IMR-90 (cell line): Measurements from ENCODE around the gene ATP5F1D. TPM values are rescaled to one million over a fixed set of nuclear protein-coding genes. Genes with fewer than 3 reads are reported as not detected.
A peak's percentile ranks its signal among the peaks of the same experiment; 100 is the strongest.

Source experiments
- ATAC-seq: fragments of 200-7000 bp; cut with Tn5 transposase; 2 replicates; pipeline ENCODE4 v1.9.1; 2020; ENCODE audit warnings: low read depth, mild to moderate bottlenecking, moderate library complexity
- BruUV-seq: library from RNA; stranded (reverse); fragments of 400-500 nt; replicated peaks from 2 replicates; lab custom pipeline; 2021; lab: Mats Ljungman, UMichigan
- CTCF ChIA-PET: fragments of 300-600 bp; formaldehyde crosslinking; extraction: SDS; loops from one replicate; lab custom pipeline; 2021; ENCODE audit warnings: antibody characterized with exemption; lab: Yijun Ruan, JAX
- POLR2A ChIA-PET: fragments of 300-600 bp; sonication (Branson Sonifier 250); formaldehyde crosslinking; loops from one replicate; lab custom pipeline; 2022; ENCODE audit warnings: antibody characterized with exemption; ENCODE audit not compliant: unreplicated experiment; lab: Charles Lee
- DNase-seq: peaks from one replicate; pipeline ENCODE4 v3.0.0; 2013
- H2AFZ ChIP-seq: replicated peaks from 2 replicates; pipeline ENCODE3; 2013; ENCODE audit warnings: low read length, mild to moderate bottlenecking; ENCODE audit not compliant: poor library complexity
- H2AK5ac ChIP-seq: 2 replicates; pipeline ENCODE4 v1.6.1; 2013; ENCODE audit warnings: low read depth, low read length, inconsistent platforms
- H2AK9ac ChIP-seq: replicated peaks from 2 replicates; pipeline ENCODE3; 2013; ENCODE audit warnings: mild to moderate bottlenecking, low read depth, low read length, moderate library complexity; ENCODE audit not compliant: poor library complexity
- H2BK120ac ChIP-seq: 2 replicates; pipeline ENCODE4 v1.6.1; 2013; ENCODE audit warnings: low read depth, low read length, inconsistent platforms
- H2BK15ac ChIP-seq: 3 replicates; pipeline ENCODE4 v1.6.1; 2013; ENCODE audit warnings: low read depth, low read length, inconsistent platforms
- H2BK20ac ChIP-seq: 2 replicates; pipeline ENCODE4 v1.6.1; 2013; ENCODE audit warnings: low read depth, mild to moderate bottlenecking, inconsistent platforms, low read length, moderate library complexity
- H2BK5ac ChIP-seq: 2 replicates; pipeline ENCODE4 v1.6.1; 2013; ENCODE audit warnings: mild to moderate bottlenecking, low read depth, low read length, inconsistent platforms; ENCODE audit not compliant: poor library complexity, severe bottlenecking
- H3K14ac ChIP-seq: replicated peaks from 2 replicates; pipeline ENCODE4 v1.6.1; 2013; ENCODE audit warnings: low read depth, low read length, inconsistent platforms
- H3K18ac ChIP-seq: 2 replicates; pipeline ENCODE4 v1.6.1; 2013; ENCODE audit warnings: low read depth, low read length, control low read depth
- H3K23ac ChIP-seq: 2 replicates; pipeline ENCODE4 v1.6.1; 2013; ENCODE audit warnings: low read depth, low read length, inconsistent platforms
- H3K27ac ChIP-seq: 2 replicates; pipeline ENCODE4 v1.5.1; 2013; ENCODE audit warnings: mild to moderate bottlenecking, control low read depth, low read length; ENCODE audit not compliant: insufficient read depth
- H3K27me3 ChIP-seq: 2 replicates; pipeline ENCODE4 v1.6.1; 2013; ENCODE audit warnings: low read length; ENCODE audit not compliant: control insufficient read depth, insufficient read depth
- H3K36me3 ChIP-seq: 2 replicates; pipeline ENCODE4 v1.6.1; 2013; ENCODE audit warnings: low read length, mixed read lengths; ENCODE audit not compliant: control insufficient read depth, insufficient read depth
- H3K4ac ChIP-seq: 2 replicates; pipeline ENCODE4 v1.6.1; 2013; ENCODE audit warnings: low read depth, low read length, inconsistent platforms
- H3K4me1 ChIP-seq: 2 replicates; pipeline ENCODE4 v1.6.1; 2013; ENCODE audit warnings: low read length, mixed read lengths; ENCODE audit not compliant: control insufficient read depth, insufficient read depth
- H3K4me2 ChIP-seq: 2 replicates; pipeline ENCODE4 v1.6.1; 2013; ENCODE audit warnings: low read depth, mild to moderate bottlenecking, control low read depth, low read length, moderate library complexity
- H3K4me3 ChIP-seq: 2 replicates; pipeline ENCODE4 v1.5.1; 2013; ENCODE audit warnings: low read depth, mild to moderate bottlenecking, control low read depth, low read length, moderate library complexity; ENCODE audit not compliant: insufficient read depth
- H3K56ac ChIP-seq: 2 replicates; pipeline ENCODE4 v1.6.1; 2013; ENCODE audit warnings: low read length, inconsistent platforms; ENCODE audit not compliant: insufficient read depth; ENCODE audit errors: extremely low read depth
- H3K79me1 ChIP-seq, 2 experiments: 2 replicates each; pipeline ENCODE4 v1.6.1; 2013; ENCODE audit warnings: low read length in 2 of 2, inconsistent platforms in 1 of 2, low read depth in 1 of 2
- H3K9ac ChIP-seq: 2 replicates; pipeline ENCODE4 v1.6.1; 2013; ENCODE audit warnings: low read depth, low read length, control low read depth
- H3K9me1 ChIP-seq: 2 replicates; pipeline ENCODE4 v1.6.1; 2013; ENCODE audit warnings: low read length, inconsistent platforms; ENCODE audit not compliant: insufficient read depth
- H3K9me3 ChIP-seq: 2 replicates; pipeline ENCODE4 v1.6.1; 2013; ENCODE audit warnings: low read length; ENCODE audit not compliant: control insufficient read depth, insufficient read depth
- H4K20me1 ChIP-seq: 2 replicates; pipeline ENCODE4 v1.6.1; 2013; ENCODE audit warnings: low read length, inconsistent platforms; ENCODE audit not compliant: insufficient read depth
- H4K5ac ChIP-seq: 2 replicates; pipeline ENCODE4 v1.6.1; 2013; ENCODE audit warnings: mild to moderate bottlenecking, low read depth, low read length, control low read depth
- H4K8ac ChIP-seq, 2 experiments: 2 replicates each; pipeline ENCODE4 v1.6.1; 2013; ENCODE audit warnings: low read depth in 2 of 2, low read length in 2 of 2, control low read depth in 1 of 2, inconsistent platforms in 1 of 2
- H4K91ac ChIP-seq: 2 replicates; pipeline ENCODE4 v1.6.1; 2013; ENCODE audit warnings: low read depth, low read length, inconsistent platforms; ENCODE audit not compliant: insufficient read depth
- BHLHE40 ChIP-seq: fragments of 150-350 bp; IDR thresholded peaks from 2 replicates; pipeline ENCODE4 v1.6.1; 2016; ENCODE audit warnings: mild to moderate bottlenecking, low read depth, low read length
- CEBPB ChIP-seq: IDR thresholded peaks from 2 replicates; pipeline ENCODE4 v1.6.1; 2012; ENCODE audit warnings: low read depth, low read length, improper control_type of control experiment
- CHD1 ChIP-seq: IDR thresholded peaks from 2 replicates; pipeline ENCODE4 v1.6.1; 2012; ENCODE audit warnings: low read depth, low read length, improper control_type of control experiment
- CTCF ChIP-seq: conservative IDR thresholded peaks from 2 replicates; pipeline ENCODE4 v1.5.1; 2012; ENCODE audit warnings: mild to moderate bottlenecking, low read depth, low read length, improper control_type of control experiment
- ELK1 ChIP-seq: fragments of 150-350 bp; IDR thresholded peaks from 2 replicates; pipeline ENCODE4 v1.6.1; 2016; ENCODE audit warnings: low read depth, mild to moderate bottlenecking, low read length, moderate library complexity, borderline replicate concordance
- FOS ChIP-seq: fragments of 150-350 bp; IDR thresholded peaks from 2 replicates; pipeline ENCODE4 v1.6.1; 2016; ENCODE audit warnings: low read depth, low read length
- MAFK ChIP-seq: IDR thresholded peaks from 2 replicates; pipeline ENCODE4 v1.6.1; 2012; ENCODE audit warnings: low read depth, low read length, improper control_type of control experiment
- MAZ ChIP-seq: IDR thresholded peaks from 2 replicates; pipeline ENCODE4 v1.6.1; 2012; ENCODE audit warnings: low read depth, mild to moderate bottlenecking, low read length, improper control_type of control experiment, moderate library complexity, borderline replicate concordance
- MXI1 ChIP-seq: IDR thresholded peaks from 2 replicates; pipeline ENCODE4 v1.6.1; 2012; ENCODE audit warnings: low read depth, mild to moderate bottlenecking, low read length, moderate library complexity, borderline replicate concordance
- NFE2L2 ChIP-seq: fragments of 150-350 bp; IDR thresholded peaks from 2 replicates; pipeline ENCODE4 v1.6.1; 2016; ENCODE audit warnings: low read depth, mild to moderate bottlenecking, low read length
- RAD21 ChIP-seq: IDR thresholded peaks from 2 replicates; pipeline ENCODE4 v1.6.1; 2012; ENCODE audit warnings: low read length, improper control_type of control experiment
- RCOR1 ChIP-seq: IDR thresholded peaks from 2 replicates; pipeline ENCODE4 v1.6.1; 2012; ENCODE audit warnings: mild to moderate bottlenecking, low read length, improper control_type of control experiment; ENCODE audit not compliant: insufficient replicate concordance
- RFX5 ChIP-seq: IDR thresholded peaks from 2 replicates; pipeline ENCODE4 v1.8.0; 2012; ENCODE audit warnings: low read depth, mild to moderate bottlenecking, low read length, moderate library complexity
- USF2 ChIP-seq: fragments of 150-350 bp; IDR thresholded peaks from 2 replicates; pipeline ENCODE4 v1.6.1; 2017; ENCODE audit warnings: mild to moderate bottlenecking, antibody characterized with exemption, low read length, low read depth
- WGBS, 2 experiments: methylation state at CpG; one replicate each; pipeline versions ENCODE4 v1.1.5 to v1.1.7; 2013; ENCODE audit warnings: missing lambda C conversion rate in 2 of 2; ENCODE audit not compliant: insufficient read length in 1 of 2; ENCODE audit errors: extremely low coverage in 2 of 2; 5-methylcytosine and 5-hydroxymethylcytosine counted together
- dilution Hi-C: fragments of 300-500 bp; cut with HindIII; formaldehyde crosslinking; loops from one replicate; pipeline ENCODE4 v1.14.3; 2018; ENCODE audit warnings: low sequenced_read_pairs; ENCODE audit not compliant: unreplicated experiment
- in situ Hi-C: fragments of 300-500 bp; cut with MboI; formaldehyde crosslinking; loops from 3 replicates; pipeline ENCODE4 v1.14.3; 2019; ENCODE audit warnings: low sequenced_read_pairs, inconsistent platforms, mixed read lengths
- intact Hi-C: fragments of 100-400 bp; cut with micrococcal nuclease; formaldehyde crosslinking; loops from 2 replicates; pipeline ENCODE4 v1.10.0; 2022
- polyA plus RNA-seq, 3 experiments: library from polyadenylated mRNA; depleted of rRNA; stranded (reverse); fragments of >200 nt; gene quantifications; 2 replicates each; pipeline ENCODE4 v1.2.3, GENCODE V29; 2012; ENCODE audit warnings: low replicate concordance in 1 of 3
- total RNA-seq: library from RNA; depleted of rRNA; stranded (reverse); fragments of >200 nt; gene quantifications from 2 replicates; pipeline ENCODE4 v1.2.3, GENCODE V29; 2012

The ATP5F1D gene
- total and polyA plus RNA-seq, 2 of the 4 experiments (the other 2 are of a cell fraction), result 7.3 to 140 TPM

- Histone ChIP-seq H2BK120ac (no peak overlapping the region), H2BK15ac (no peak overlapping the region), H2BK5ac (no peak overlapping the region), H3K23ac (no peak overlapping the region), H3K79me1 (peaks cover 12 to 30% of the 10 kb centered on the region in 2 experiments; a peak in 3 of 4 replicates), H2BK20ac (no peak overlapping the region), H3K27ac (no peak overlapping the region), H3K14ac (no peak overlapping the region), H3K4me1 (peaks cover 7% of the 10 kb centered on the region), H3K56ac (no peak overlapping the region), H2AFZ (peak overlapping the region; percentile 50), H3K4ac (no peak overlapping the region), H3K4me3 (no peak overlapping the region), H2AK5ac (0 out of 2 replicates have a peak overlapping the region, but pooled peaks have one; percentile 50), H4K91ac (no peak overlapping the region), H4K8ac (no peak overlapping the region), H3K36me3 (peaks cover 11% of the 10 kb centered on the region), H3K27me3 (peaks cover 15% of the 10 kb centered on the region), H3K9ac (no peak overlapping the region), H3K18ac (no peak overlapping the region), H3K9me1 (no peaks in the 10 kb centered on the region), H4K20me1 (peaks cover 27% of the 10 kb centered on the region), H4K5ac (no peak overlapping the region), H3K9me3 (no peaks in the 10 kb centered on the region), H2AK9ac (peak overlapping the region; percentile 80), H3K4me2 (no peak overlapping the region)
- ChIA-PET CTCF (interaction anchor here (0.6 to 1.7 kb wide), 6 partner anchors 10 to 95 kb away, joined by 3 to 8 read pairs (median 3); partner anchors contain the start of gene CIRBP), POLR2A (interaction anchor here (1.4 kb wide), 1 partner anchor 11 kb away, joined by 3 read pairs; no protein-coding TSS in a partner anchor)
- intact Hi-C loops, result loop anchor here (1.0 to 5.0 kb wide), 4 partner anchors 82 to 127 kb away; partner anchors contain the start of genes DAZAP1 and NDUFS7
- ATAC-seq, result peak; percentile 36
- no TSS peak for BruUV-seq
- in situ Hi-C loops, result loop anchor here (5.0 kb wide), 1 partner anchor 82 kb away; no protein-coding TSS in a partner anchor
- DNase-seq, result peak; percentile 80
- dilution Hi-C loops, result no loop called here
- 7% methylated on average over 2 of the region's 10 CpGs; no CpG with 5 or more reads in 1 of the 2 experiments for WGBS, 2 experiments
- peak; percentile 45; the same call in 1 of the 2 replicates for TF ChIP-seq USF2
- no peak for TF ChIP-seq RCOR1
- TF ChIP-seq MXI1, result 0 out of 2 replicates have a peak, but pooled peaks have one; percentile 49
- TF ChIP-seq RAD21, result peak; percentile 96
- TF ChIP-seq BHLHE40, result no peak
- no peak for TF ChIP-seq NFE2L2
- no peak for TF ChIP-seq RFX5
- no peak for TF ChIP-seq CEBPB
- TF ChIP-seq CTCF, result peak; percentile 96
- TF ChIP-seq FOS, result no peak
- TF ChIP-seq MAZ, result peak; percentile 19; the same call in 1 of the 2 replicates
- TF ChIP-seq MAFK, result no peak
- TF ChIP-seq ELK1, result no peak
- no peak for TF ChIP-seq CHD1
Measured at GRCh38 chr19:1279782-1280341, 38.3 kb downstream of the ATP5F1D start.
